HFF-Myc (cell line): ENCODE measurements around the gene DNAH10.

Experiments
- DNase-seq: peaks from one replicate; pipeline ENCODE4 v3.0.0-alpha.2; 2011; ENCODE audit warnings: low read depth; ENCODE audit errors: extremely low read depth
- H3K4me3 ChIP-seq: replicated peaks from 2 replicates; pipeline ENCODE4 v1.5.1; 2011; ENCODE audit warnings: low read depth, mild to moderate bottlenecking, control low read depth, low read length
- CTCF ChIP-seq: IDR thresholded peaks from 2 replicates; pipeline ENCODE4 v1.5.1; 2012; ENCODE audit warnings: mild to moderate bottlenecking, low read depth, low read length, control low read depth; ENCODE audit errors: missing control alignments

DNAH10 gene

GRCh38 chr12:123850246-123851134 lies 88.4 kb downstream of the DNAH10 start:
- no peak for TF ChIP-seq CTCF
- no peak for DNase-seq

GRCh38 chr12:123853396-123854070 lies 91.4 kb downstream of the DNAH10 start:
- no peak overlapping the region for H3K4me3 ChIP-seq
- no peak for TF ChIP-seq CTCF
- DNase-seq, result no peak

More at GRCh38 chr12:123850246-123851134, 88.4 kb downstream of the DNAH10 start:
- no peak overlapping the region for H3K4me3 ChIP-seq

GRCh38 chr12:123854232-123854631 lies 92.1 kb downstream of the DNAH10 start:
- no peak overlapping the region for H3K4me3 ChIP-seq
- no peak for DNase-seq
- no peak for TF ChIP-seq CTCF

- TF ChIP-seq CTCF, result no peak
- DNase-seq, result no peak
- no peak overlapping the region for H3K4me3 ChIP-seq
Observed at GRCh38 chr12:123854918-123855317, 92.8 kb downstream of the DNAH10 start.

- no peak overlapping the region for H3K4me3 ChIP-seq
- TF ChIP-seq CTCF, result no peak
- no peak for DNase-seq
Observed at GRCh38 chr12:123856681-123857080, 94.6 kb downstream of the DNAH10 start.

- H3K4me3 ChIP-seq, result no peak overlapping the region
- no peak for TF ChIP-seq CTCF
- no peak for DNase-seq
Observed at GRCh38 chr12:123858176-123858575, 96.1 kb downstream of the DNAH10 start.
